ENCODE data around the gene PPTC7.
A peak's percentile ranks its signal among the peaks of the same experiment; 100 is the strongest.
"Not testable (repeated sequence)": the region's sequence is repeated elsewhere in the genome, so short reads cannot be mapped to it uniquely, and the experiment has no call there.

The PPTC7 gene

DNA sequence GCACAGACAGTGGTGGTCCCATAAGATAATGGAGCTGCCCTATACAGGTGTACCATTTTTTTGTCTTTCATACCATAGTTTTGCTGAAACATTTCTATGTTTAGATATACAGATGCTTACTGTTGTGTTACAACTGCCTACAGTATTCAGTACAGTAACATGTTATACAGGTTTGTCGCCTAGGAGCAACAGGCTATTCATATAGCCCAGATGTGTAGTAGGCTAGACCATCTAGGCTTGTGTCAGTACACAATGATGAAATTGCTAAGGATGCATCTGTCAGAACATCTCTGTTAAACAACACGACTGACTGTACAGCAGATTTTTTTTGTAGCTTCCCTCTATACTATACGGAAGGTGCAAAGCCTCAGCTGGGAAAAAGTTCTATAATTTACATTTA lies 50.5 kb downstream of the PPTC7 start:
- DNase-seq, result no peak

DNA sequence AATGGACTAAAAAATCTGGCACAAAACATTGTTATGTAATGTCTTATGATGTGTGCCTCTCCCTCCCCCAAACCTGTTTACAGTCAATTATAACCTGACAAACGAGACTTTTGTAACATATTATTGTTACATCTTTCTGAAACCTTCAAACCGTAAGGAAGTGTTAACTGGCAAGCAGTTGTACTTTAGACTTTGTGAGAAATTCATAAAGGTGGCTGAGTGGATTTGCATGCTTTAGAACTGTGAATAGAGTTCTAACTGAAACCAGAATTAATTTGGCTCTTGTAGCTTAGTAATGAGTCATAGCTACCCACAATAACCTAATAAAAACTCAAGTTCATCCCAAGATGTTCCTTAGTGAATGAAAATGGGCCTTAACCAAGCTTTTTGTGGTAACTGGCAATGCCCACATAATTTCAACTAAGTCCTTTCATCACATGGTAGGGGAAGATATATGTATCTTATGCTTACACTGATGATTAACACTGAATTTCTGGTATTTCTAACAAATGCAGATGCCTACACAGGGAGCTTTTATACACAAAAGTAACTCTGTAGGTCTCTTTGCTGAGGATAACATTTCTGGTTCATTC lies 51.3 kb downstream of the PPTC7 start:
- DNase-seq, result no peak

DNA sequence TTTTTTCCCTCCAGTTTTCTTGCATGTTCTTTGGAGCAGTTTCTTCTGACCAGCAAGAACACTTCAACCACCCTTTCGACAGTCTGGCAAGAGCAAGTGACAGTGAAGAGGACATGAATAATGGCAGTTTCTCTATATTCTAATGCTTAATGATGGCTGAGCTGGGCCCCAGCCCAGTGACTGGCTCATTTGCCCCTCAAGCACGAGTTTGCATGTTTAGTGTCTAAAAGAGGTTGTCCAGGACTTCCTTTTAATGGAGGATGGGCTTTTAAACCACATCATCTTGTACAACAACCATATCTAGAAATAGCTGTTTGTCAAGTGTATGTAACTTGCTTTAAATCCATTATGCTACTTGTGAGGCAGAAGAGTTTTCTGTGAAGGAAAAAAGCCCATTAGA lies 52.6 kb downstream of the PPTC7 start:
- no peak for DNase-seq

DNA sequence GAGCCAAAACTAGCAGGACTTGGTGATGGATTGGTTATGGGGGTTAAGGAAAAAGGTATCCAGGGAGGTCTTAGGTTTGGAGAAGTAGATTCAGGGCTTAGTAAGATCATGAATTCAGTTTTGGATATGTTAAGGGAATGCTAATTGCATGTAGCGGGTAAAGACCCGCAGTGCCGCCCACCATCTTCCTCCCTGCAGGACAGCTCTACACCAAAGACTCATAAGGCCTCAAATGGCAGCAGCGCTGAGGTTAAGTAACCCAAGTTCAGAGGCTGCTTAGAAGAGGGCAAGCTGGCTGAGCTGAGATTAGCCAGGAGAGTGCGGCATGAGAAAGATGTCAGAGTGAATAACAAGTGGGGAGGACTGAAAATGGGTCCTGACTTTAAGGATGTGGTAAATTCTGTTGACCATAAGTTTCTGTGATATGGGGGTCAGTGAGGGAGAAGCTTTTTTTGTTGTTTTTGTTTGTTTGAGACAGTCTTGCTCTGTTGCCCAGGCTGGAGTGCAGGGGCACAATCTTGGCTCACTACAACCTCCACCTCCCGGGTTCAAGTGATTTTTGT lies 54.8 kb downstream of the PPTC7 start:
- no peak for DNase-seq

DNA sequence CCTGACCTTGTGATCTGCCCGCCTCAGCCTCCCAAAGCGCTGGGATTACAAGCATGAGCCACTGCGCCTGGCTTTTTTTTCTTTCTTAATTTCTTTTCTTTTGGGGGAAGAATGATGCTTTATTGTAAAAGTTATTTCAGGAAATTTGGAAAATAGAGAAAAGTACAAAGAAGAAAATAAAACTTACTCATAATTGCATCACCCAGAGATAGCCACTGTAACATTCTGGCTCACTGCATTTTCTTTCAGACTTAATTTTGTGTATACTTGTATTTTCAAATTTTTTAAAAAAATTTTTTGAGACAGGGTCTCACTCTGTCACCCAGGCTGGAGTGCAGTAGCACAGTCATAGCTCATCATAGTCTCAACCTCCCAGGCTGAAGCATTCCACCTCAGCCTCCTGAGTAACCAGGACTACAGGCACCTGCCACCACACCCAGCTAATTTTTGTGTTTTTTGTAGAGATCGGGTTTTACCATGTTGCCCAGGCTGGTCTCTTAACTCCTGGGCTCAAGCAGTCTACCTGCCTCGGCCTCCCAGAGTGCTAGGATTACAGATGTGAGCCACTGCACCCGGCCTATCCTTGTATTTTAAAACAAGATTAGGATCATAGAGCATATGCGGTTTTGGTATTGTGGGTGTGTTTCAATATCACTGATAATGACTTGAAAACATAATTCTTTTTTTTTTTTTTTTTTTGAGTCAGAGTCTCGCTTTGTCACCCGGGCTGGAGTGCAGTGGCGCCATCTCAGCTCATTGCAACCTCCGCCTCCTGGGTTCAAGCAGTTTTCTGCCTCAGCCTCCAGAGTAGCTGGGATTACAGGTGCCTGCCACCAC lies 62.0 kb downstream of the PPTC7 start:
- DNase-seq, result not testable (repeated sequence)

- not testable (repeated sequence) for DNase-seq
Observed at GRCh38 chr12:110518014-110518413, 65.1 kb downstream of the PPTC7 start.

GRCh38 chr12:110516995-110517394 lies 66.1 kb downstream of the PPTC7 start:
- DNase-seq, result no peak

- DNase-seq, result no peak
Observed at GRCh38 chr12:110514363-110514762, 68.8 kb downstream of the PPTC7 start.

DNA sequence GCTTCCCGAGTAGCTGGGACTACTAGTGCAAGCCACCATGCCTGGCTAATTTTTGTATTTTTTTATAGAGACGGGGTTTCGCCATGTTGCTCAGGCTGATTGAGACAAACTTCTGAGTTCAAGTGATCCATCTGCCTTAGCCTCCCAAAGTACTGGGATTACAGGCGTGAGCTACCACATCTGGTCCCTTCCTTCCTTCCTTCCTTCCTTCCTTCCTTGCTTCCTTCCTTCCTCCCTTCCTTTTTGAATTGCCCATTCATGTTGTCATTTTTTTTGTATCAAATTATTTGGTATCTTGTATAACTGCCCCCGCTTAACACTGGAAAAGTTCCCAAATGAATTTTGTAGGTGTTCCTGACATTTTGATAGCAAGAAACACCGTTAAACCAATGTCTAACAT lies 69.3 kb downstream of the PPTC7 start:
- no peak for DNase-seq

DNA sequence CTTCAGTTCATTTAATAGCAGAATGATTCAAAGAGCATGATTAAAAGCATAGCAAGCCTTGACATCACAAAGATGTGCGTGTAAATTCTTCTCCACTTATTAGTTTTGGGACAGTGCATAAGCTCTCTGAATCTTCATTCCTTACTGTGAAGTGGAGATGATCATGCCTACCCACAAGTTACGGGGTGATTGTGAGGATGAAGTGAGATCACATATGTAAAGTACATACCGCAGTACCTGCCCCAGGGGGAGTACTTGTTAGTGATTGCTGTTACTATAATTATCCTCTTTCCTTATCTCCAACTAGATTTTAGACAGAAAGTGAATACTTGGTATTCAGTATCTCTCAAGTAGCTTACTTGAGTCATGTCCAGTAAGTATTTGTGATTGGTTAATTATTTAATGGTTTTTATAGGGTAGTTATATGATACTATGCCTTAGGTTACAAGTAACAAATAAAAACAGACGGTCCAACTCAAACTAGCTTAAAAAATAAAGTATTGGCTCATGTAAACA lies 75.0 kb downstream of the PPTC7 start:
- DNase-seq, result no peak

DNA sequence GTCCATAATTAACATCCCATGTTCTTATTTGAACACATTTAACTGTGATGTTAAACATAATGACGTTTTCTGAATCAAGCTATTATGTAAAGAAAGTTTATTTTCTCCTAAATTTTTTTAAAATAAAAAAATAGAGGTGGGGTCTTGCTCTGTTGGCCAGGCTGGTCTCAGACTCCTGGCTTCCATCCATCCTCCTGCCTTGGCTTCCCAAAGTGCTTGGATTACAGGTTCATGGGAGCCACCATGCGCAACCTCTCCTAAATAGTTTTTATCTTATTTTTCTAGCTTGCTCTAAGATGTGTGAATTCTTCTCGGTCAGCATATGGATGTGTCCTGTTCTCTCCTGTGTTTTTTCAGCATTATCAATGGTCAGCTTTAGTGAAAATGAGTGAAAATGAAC lies 77.8 kb downstream of the PPTC7 start:
- DNase-seq, result no peak

- DNase-seq, result no peak
Observed at GRCh38 chr12:110503432-110503831, 79.7 kb downstream of the PPTC7 start.

DNA sequence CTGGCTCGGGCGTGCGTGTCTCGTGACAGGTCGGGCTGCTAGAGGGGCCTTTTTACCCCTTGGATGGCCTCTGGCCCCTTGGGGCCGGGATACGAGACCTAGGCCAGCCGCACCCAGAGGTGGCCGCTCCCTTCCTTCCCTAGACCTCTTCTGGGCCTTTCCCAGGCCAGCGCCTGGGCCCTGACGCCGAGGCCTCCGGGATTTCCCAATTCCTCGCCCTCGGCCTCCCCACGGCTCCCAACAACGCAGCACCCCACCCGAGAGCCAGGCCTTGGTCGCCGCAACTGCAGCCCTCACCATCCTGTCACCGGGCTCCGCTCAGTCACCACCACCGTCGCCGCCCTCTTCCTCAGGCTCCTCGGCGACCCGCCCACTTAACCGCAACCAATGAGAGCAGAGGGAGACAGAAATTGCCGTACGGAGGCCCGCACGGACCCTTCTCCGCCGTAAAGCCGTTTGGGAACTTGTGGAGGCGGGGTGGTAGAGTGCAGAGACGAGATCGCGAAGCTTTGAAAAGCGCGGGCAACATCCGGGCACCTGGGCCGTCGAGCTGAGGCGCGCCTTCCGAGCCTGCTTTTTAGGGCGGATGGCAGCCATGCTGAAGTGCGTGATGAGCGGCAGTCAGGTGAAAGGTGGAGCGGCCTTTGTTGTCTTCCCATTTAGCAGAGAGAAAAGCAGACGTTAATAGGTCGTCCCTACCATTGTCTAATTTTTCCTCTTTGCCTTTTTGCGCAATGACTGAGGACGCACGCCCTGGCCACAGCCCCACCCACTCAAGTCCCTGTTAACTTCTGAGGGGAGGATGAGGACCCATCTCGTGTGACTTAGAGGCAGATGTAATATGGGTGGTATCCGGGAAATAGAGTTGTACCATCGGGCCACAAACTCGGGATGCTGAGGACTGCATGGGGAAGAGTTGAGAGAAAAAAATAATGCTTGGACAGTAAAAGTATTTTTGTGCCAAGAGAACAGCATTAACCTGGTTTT lies 81.1 kb downstream of the PPTC7 start, which contains the start of the genes RAD9B and VPS29:
Gene RAD9B, plus strand, starts transcription at position 580 of the 987 bp plus-strand sequence. Its CDS starts 7 bp downstream, at position 587.
Gene VPS29, minus strand, starts transcription at position 360 of the 987 bp plus-strand sequence. Its CDS starts 60 bp downstream, at position 300.
- peak; percentile 96 to 98 (median 98) for DNase-seq

DNA sequence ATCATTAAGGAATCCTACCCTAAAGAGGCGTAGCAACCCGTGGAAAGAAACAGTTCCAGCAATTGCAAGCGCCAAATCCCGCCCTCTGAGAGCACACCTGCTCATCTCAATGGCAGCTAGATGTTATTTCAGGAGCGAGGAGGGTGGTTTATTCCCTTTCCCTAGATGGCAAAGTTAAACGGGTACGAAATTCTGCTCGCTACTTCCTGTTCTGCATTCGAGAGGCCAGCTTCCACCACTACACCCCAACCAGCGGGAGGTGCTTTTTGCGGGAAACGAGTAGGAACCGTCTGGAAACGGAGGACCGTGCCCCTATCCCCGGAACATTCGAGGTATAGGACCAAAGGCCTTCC lies 81.7 kb downstream of the PPTC7 start:
- DNase-seq, result no peak

DNA sequence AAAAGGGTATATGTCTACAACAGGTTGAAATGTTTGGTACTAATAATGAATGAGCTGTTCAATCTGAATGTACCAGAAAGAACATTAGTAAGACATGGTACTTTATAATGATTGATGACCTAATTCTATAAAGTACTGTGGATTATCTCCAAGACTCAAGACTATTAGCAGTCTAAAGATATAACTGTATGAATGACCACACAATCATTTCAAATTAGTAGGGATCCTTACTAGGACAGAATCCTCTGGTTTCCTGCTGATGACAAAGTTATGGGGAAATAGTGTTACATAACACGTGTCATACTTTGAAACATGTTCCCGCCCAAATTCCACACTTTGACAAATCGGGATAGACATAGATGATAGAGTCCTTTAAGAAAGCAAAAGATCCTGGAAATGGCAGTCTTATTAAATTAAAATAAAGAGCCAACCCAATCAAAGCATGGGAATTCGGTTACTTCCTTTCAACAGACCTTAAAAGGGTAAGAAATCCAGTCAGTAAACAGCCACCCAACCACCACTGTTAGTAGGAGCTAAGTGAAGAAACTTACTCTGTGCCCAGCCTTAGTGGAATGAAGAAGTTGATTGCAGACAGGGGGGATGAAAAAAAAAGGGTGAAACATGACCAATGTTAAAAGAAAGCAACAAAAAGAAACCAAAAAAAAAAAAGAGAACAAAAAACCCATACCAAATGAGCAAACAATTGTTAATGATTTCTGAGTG lies 84.0 kb downstream of the PPTC7 start:
- no peak for DNase-seq
